Immature natural killer cell (primary cell): ENCODE data around the gene SECTM1. TPM values are rescaled to one million over a fixed set of nuclear protein-coding genes. Genes with fewer than 3 reads are reported as not detected.

ENCODE experiments used
- DNase-seq, 3 donors: peaks; one replicate each; pipeline ENCODE4 v3.0.0; 2022; ENCODE audit warnings: mixed read lengths in 1 of 3
- H3K27ac Mint-ChIP-seq, 6 donors: one replicate each; pipeline ENCODE4 v1.8.0; 2020; ENCODE audit warnings: mixed read lengths in 6 of 6, mild to moderate bottlenecking in 5 of 6, inconsistent platforms in 4 of 6, moderate library complexity in 3 of 6
- H3K27me3 Mint-ChIP-seq, 3 donors: one replicate each; pipeline ENCODE4 v1.8.0; 2020 to 2021; ENCODE audit warnings: low read depth in 3 of 3, mild to moderate bottlenecking in 3 of 3, mixed read lengths in 3 of 3, moderate library complexity in 3 of 3, inconsistent platforms in 1 of 3
- H3K36me3 Mint-ChIP-seq, 3 donors: one replicate each; pipeline ENCODE4 v1.8.0; 2020; ENCODE audit warnings: mixed read lengths in 3 of 3, inconsistent platforms in 2 of 3, mild to moderate bottlenecking in 2 of 3
- H3K4me1 Mint-ChIP-seq, 2 donors: one replicate each; pipeline ENCODE4 v1.8.0; 2020; ENCODE audit warnings: inconsistent platforms in 2 of 2, mild to moderate bottlenecking in 2 of 2, mixed read lengths in 2 of 2, moderate library complexity in 1 of 2
- H3K4me3 Mint-ChIP-seq, 5 donors: one replicate each; pipeline ENCODE4 v1.8.0; 2020; ENCODE audit warnings: mild to moderate bottlenecking in 5 of 5, mixed read lengths in 5 of 5, inconsistent platforms in 3 of 5, moderate library complexity in 3 of 5
- H3K9me3 Mint-ChIP-seq, 6 donors: one replicate each; pipeline ENCODE4 v1.8.0; 2020; ENCODE audit warnings: mild to moderate bottlenecking in 6 of 6, mixed read lengths in 6 of 6, inconsistent platforms in 4 of 6, moderate library complexity in 3 of 6
- polyA plus RNA-seq, 3 donors: library from polyadenylated mRNA; unstranded; fragments of 300-500 nt; fragmentation: Illumina TruSeq; gene quantifications; one replicate each; pipeline ENCODE4 v1.2.3, GENCODE V29; 2021

The SECTM1 gene
- polyA plus RNA-seq, 3 donors from 2014 or later = 2.7 to 3.6 TPM; not detected in 1

- H3K36me3 Mint-ChIP-seq = peaks cover 0 to 11% (median 3%) of the 10 kb centered on the region in 3 donors
- H3K27ac Mint-ChIP-seq = peak overlapping the region in 3 of 6 donors; percentile 17 to 93 (median 66)
Measured at GRCh38 chr17:82314727-82315605, 18.6 kb downstream of the SECTM1 start.

GRCh38 chr17:82314012-82314726 is 19.4 kb downstream of the SECTM1 start:
- Mint-ChIP-seq H3K9me3 (no peaks in the 10 kb centered on the region), H3K27ac (peak overlapping the region; percentile 34 to 67 (median 57)), H3K4me1 (peaks cover 14 to 25% of the 10 kb centered on the region in 2 donors), H3K4me3 (peak overlapping the region; percentile 18 to 70 (median 42)), H3K27me3 (peaks cover 6 to 23% (median 8%) of the 10 kb centered on the region in 3 donors), H3K36me3 (peaks cover 0 to 11% (median 3%) of the 10 kb centered on the region in 3 donors)
- DNase-seq = no peak

More at GRCh38 chr17:82314727-82315605, 18.6 kb downstream of the SECTM1 start:
- Mint-ChIP-seq H3K4me3 (peak overlapping the region in 3 of 5 donors; percentile 92 to 96 (median 92)), H3K4me1 (peaks cover 14 to 25% of the 10 kb centered on the region in 2 donors), H3K9me3 (no peaks in the 10 kb centered on the region), H3K27me3 (peaks cover 6 to 23% (median 8%) of the 10 kb centered on the region in 3 donors)
- no peak for DNase-seq

- Mint-ChIP-seq H3K4me3 (peak overlapping the region in 4 of 5 donors; percentile 12 to 53 (median 39)), H3K27ac (peak overlapping the region in 5 of 6 donors; percentile 59 to 86 (median 83)), H3K36me3 (peaks cover 0 to 11% (median 3%) of the 10 kb centered on the region in 3 donors), H3K4me1 (peaks cover 20 to 28% of the 10 kb centered on the region in 2 donors), H3K27me3 (peaks cover 6 to 23% (median 8%) of the 10 kb centered on the region in 3 donors), H3K9me3 (no peaks in the 10 kb centered on the region)
- no peak for DNase-seq
Measured at GRCh38 chr17:82313195-82314011, 20.2 kb downstream of the SECTM1 start.

- H3K27ac Mint-ChIP-seq = no peak overlapping the region
- DNase-seq = no peak
- peaks cover 0 to 11% (median 3%) of the 10 kb centered on the region in 3 donors for H3K36me3 Mint-ChIP-seq
- no peaks in the 10 kb centered on the region for H3K9me3 Mint-ChIP-seq
- peaks cover 8 to 20% (median 11%) of the 10 kb centered on the region in 3 donors for H3K27me3 Mint-ChIP-seq
- no peak overlapping the region for H3K4me3 Mint-ChIP-seq
- peaks cover 30 to 34% of the 10 kb centered on the region in 2 donors for H3K4me1 Mint-ChIP-seq
Measured at GRCh38 chr17:82311971-82312370, 21.6 kb downstream of the SECTM1 start.

- no peaks in the 10 kb centered on the region for H3K9me3 Mint-ChIP-seq
- H3K4me3 Mint-ChIP-seq = no peak overlapping the region
- H3K4me1 Mint-ChIP-seq = peaks cover 35 to 41% of the 10 kb centered on the region in 2 donors
- H3K27me3 Mint-ChIP-seq = peaks cover 11 to 17% (median 11%) of the 10 kb centered on the region in 3 donors
- H3K36me3 Mint-ChIP-seq = peaks cover 0 to 11% (median 3%) of the 10 kb centered on the region in 3 donors
- DNase-seq = no peak
- peak overlapping the region in 1 of 6 donors; percentile 42 for H3K27ac Mint-ChIP-seq
Measured at GRCh38 chr17:82310877-82311276, 22.7 kb downstream of the SECTM1 start.

- H3K36me3 Mint-ChIP-seq = peaks cover 0 to 8% (median 3%) of the 10 kb centered on the region in 3 donors
- H3K9me3 Mint-ChIP-seq = no peaks in the 10 kb centered on the region
- peaks cover 36 to 42% of the 10 kb centered on the region in 2 donors for H3K4me1 Mint-ChIP-seq
- DNase-seq = no peak
- peaks cover 11 to 17% (median 12%) of the 10 kb centered on the region in 3 donors for H3K27me3 Mint-ChIP-seq
- H3K27ac Mint-ChIP-seq = peak overlapping the region in 2 of 6 donors; percentile 16 to 66
- no peak overlapping the region for H3K4me3 Mint-ChIP-seq
Measured at GRCh38 chr17:82309656-82310570, 23.7 kb downstream of the SECTM1 start.

GRCh38 chr17:82305727-82306300 is 27.8 kb downstream of the SECTM1 start:
- peaks cover 14 to 24% (median 18%) of the 10 kb centered on the region in 3 donors for H3K27me3 Mint-ChIP-seq
- H3K27ac Mint-ChIP-seq = peak overlapping the region; percentile 90 to 97 (median 95)
- peaks cover 68 to 69% of the 10 kb centered on the region in 2 donors for H3K4me1 Mint-ChIP-seq
- H3K9me3 Mint-ChIP-seq = no peaks in the 10 kb centered on the region
- H3K4me3 Mint-ChIP-seq = peak overlapping the region; percentile 74 to 82 (median 77)
- no peaks in the 10 kb centered on the region for H3K36me3 Mint-ChIP-seq
- peak; percentile 74 to 79 (median 77) for DNase-seq

GRCh38 chr17:82304826-82305726 is 28.5 kb downstream of the SECTM1 start:
- DNase-seq = peak; percentile 60 to 67 (median 64)
- Mint-ChIP-seq H3K9me3 (no peaks in the 10 kb centered on the region), H3K4me1 (peaks cover 73 to 75% of the 10 kb centered on the region in 2 donors), H3K4me3 (peak overlapping the region; percentile 74 to 82 (median 77)), H3K36me3 (no peaks in the 10 kb centered on the region), H3K27ac (peak overlapping the region; percentile 90 to 97 (median 95)), H3K27me3 (peaks cover 14 to 28% (median 18%) of the 10 kb centered on the region in 3 donors)

- Mint-ChIP-seq H3K4me1 (peaks cover 79 to 84% of the 10 kb centered on the region in 2 donors), H3K4me3 (peak overlapping the region; percentile 68 to 86 (median 76)), H3K36me3 (no peaks in the 10 kb centered on the region), H3K27ac (peak overlapping the region; percentile 92 to 100 (median 98)), H3K27me3 (peaks cover 14 to 30% (median 20%) of the 10 kb centered on the region in 3 donors), H3K9me3 (no peaks in the 10 kb centered on the region)
- DNase-seq = no peak
Measured at GRCh38 chr17:82303944-82304808, 29.4 kb downstream of the SECTM1 start.
